ENCODE measurements around the gene NRDE2. TPM values are rescaled to one million over a fixed set of nuclear protein-coding genes. Genes with fewer than 3 reads are reported as not detected.

NRDE2 gene
- total RNA-seq, 1 experiment from 2014 or later, result 20.1 TPM

- H2AFZ ChIP-seq (ENCODE audit: low read depth, low read length, poor library complexity, severe bottlenecking), result no peak overlapping the region
Observed at GRCh38 chr14:90308561-90308960, 23.2 kb downstream of the NRDE2 start.

More at GRCh38 chr14:90308561-90308960, 23.2 kb downstream of the NRDE2 start:
- H3K9me3 ChIP-seq (ENCODE audit: control insufficient read depth in 1 of 2, insufficient read depth in 1 of 2, low read depth in 1 of 2, low read length in 2 of 2), result no peaks in the 10 kb centered on the region
- TF ChIP-seq POLR2AphosphoS5 (IDR thresholded peaks at IDR 0.05; ENCODE audit: low read depth, low read length), result no peak
- no peak for TF ChIP-seq SIN3A (IDR thresholded peaks at IDR 0.05; ENCODE audit: low read depth)
- no peak for TF ChIP-seq EGR1 (IDR thresholded peaks at IDR 0.05; ENCODE audit: low read depth)
- no peak for TF ChIP-seq REST (IDR thresholded peaks at IDR 0.05; ENCODE audit: low read depth)
- TF ChIP-seq ZNF274 (IDR thresholded peaks at IDR 0.05; ENCODE audit: low read depth, low read length), result no peak
- no peak for TF ChIP-seq CTCF (IDR thresholded peaks at IDR 0.05 in 2 of 3, conservative IDR thresholded peaks at IDR 0.05 in 1 of 3; ENCODE audit: borderline replicate concordance in 1 of 3, insufficient read depth in 1 of 3, low read depth in 2 of 3, low read length in 2 of 3)
- no peak for TF ChIP-seq EZH2phosphoT487 (IDR thresholded peaks at IDR 0.05; ENCODE audit: borderline replicate concordance)
- no peak for TF ChIP-seq POLR2A (IDR thresholded peaks at IDR 0.05; ENCODE audit: borderline replicate concordance, extremely low read depth, insufficient read depth, insufficient read length)
- TF ChIP-seq ELF1 (IDR thresholded peaks at IDR 0.05; ENCODE audit: borderline replicate concordance, low read depth), result no peak
- H3K9ac ChIP-seq (ENCODE audit: low read length), result no peak overlapping the region
- no peaks in the 10 kb centered on the region for H3K4me1 ChIP-seq (ENCODE audit: control insufficient read depth in 1 of 2, insufficient read depth in 2 of 2, low read length in 2 of 2)
- no peaks in the 10 kb centered on the region for H3K27me3 ChIP-seq (ENCODE audit: insufficient read depth, low read length)
- ATAC-seq (no peak), DNase-seq (ENCODE audit: low read depth, low spot score) (no peak)
- intact Hi-C loops (cut with micrococcal nuclease), result loop anchor here (10.0 kb wide), 1 partner anchor 446 kb away; no protein-coding TSS in a partner anchor
- no TSS peak for BruUV-seq (replicated peaks)
- H3K9me2 ChIP-seq (ENCODE audit: insufficient read depth), result no peaks in the 10 kb centered on the region
- POLR2A ChIA-PET, result no interaction called here
- H3K27ac ChIP-seq (ENCODE audit: low read depth, low read length), result no peak overlapping the region
- peaks cover 23 to 36% of the 10 kb centered on the region in 2 experiments for H3K36me3 ChIP-seq (ENCODE audit: control insufficient read depth in 1 of 2, insufficient read depth in 2 of 2, low read length in 2 of 2)
- no peaks in the 10 kb centered on the region for H4K20me1 ChIP-seq (ENCODE audit: insufficient read depth)
- CTCF ChIA-PET, result interaction anchor here (0.7 kb wide), 1 partner anchor 13 kb away, joined by 3 read pairs; no protein-coding TSS in a partner anchor
- H3K4me3 ChIP-seq (replicated peaks in 1 of 2; ENCODE audit: low read depth in 1 of 2, low read length in 2 of 2), result no peak overlapping the region
- no peaks in the 10 kb centered on the region; the same call in 1 of the 2 replicates for H3K79me2 ChIP-seq (ENCODE audit: insufficient read depth, low read length)
- no peak overlapping the region for H3K4me2 ChIP-seq (ENCODE audit: low read length)
- RAD21 ChIA-PET (ENCODE audit: low non-redundant PET in 1 of 2, low total read pairs in 2 of 2, uncharacterized antibody in 2 of 2, unreplicated experiment in 2 of 2), result no interaction called here
